IPS-18a (cell line): ENCODE data around the gene ACVR1C.
A peak's percentile ranks its signal among the peaks of the same experiment; 100 is the strongest.

Source experiments
- H3K27ac ChIP-seq: one replicate; pipeline ENCODE4 v1.5.1; 2013; ENCODE audit warnings: low read length
- H3K27me3 ChIP-seq: one replicate; pipeline ENCODE4 v1.6.1; 2013; ENCODE audit warnings: mild to moderate bottlenecking, low read length; ENCODE audit not compliant: control insufficient read depth, insufficient read depth
- H3K36me3 ChIP-seq: one replicate; pipeline ENCODE4 v1.6.1; 2013; ENCODE audit warnings: low read depth, low read length; ENCODE audit not compliant: control insufficient read depth
- H3K4me1 ChIP-seq: one replicate; pipeline ENCODE4 v1.6.1; 2013; ENCODE audit warnings: low read depth, low read length; ENCODE audit not compliant: control insufficient read depth
- H3K4me3 ChIP-seq: one replicate; pipeline ENCODE4 v1.5.1; 2013; ENCODE audit warnings: low read length
- H3K9ac ChIP-seq: one replicate; pipeline ENCODE4 v1.6.1; 2013; ENCODE audit warnings: mild to moderate bottlenecking, low read length, moderate library complexity
- H3K9me3 ChIP-seq: one replicate; pipeline ENCODE4 v1.6.1; 2013; ENCODE audit warnings: low read depth, low read length; ENCODE audit not compliant: control insufficient read depth

Gene ACVR1C

GRCh38 chr2:157628477-157629415, at the start of gene ACVR1C:
Gene ACVR1C (minus strand): TSS chr2:157628864. CDS start chr2:157628644, 220 bp downstream.
- Histone ChIP-seq H3K9me3 (no peaks in the 10 kb centered on the region), H3K27me3 (peaks cover 57% of the 10 kb centered on the region), H3K36me3 (no peaks in the 10 kb centered on the region), H3K4me3 (peak within 1 kb of the TSS; percentile 71), H3K27ac (no peak within 1 kb of the TSS), H3K9ac (peak within 1 kb of the TSS; percentile 42), H3K4me1 (no peaks in the 10 kb centered on the region)

- H3K27me3 ChIP-seq: peaks cover 41% of the 10 kb centered on the region
Observed at GRCh38 chr2:157677941-157678340, 49.3 kb upstream of the ACVR1C start.

GRCh38 chr2:157672129-157672528, 43.5 kb upstream of the ACVR1C start:
- Histone ChIP-seq H3K36me3 (no peaks in the 10 kb centered on the region), H3K4me3 (no peak overlapping the region), H3K27ac (no peak overlapping the region), H3K4me1 (no peaks in the 10 kb centered on the region), H3K9ac (no peak overlapping the region), H3K9me3 (no peaks in the 10 kb centered on the region), H3K27me3 (no peaks in the 10 kb centered on the region)

More at GRCh38 chr2:157677941-157678340, 49.3 kb upstream of the ACVR1C start:
- Histone ChIP-seq H3K4me3 (no peak overlapping the region), H3K36me3 (no peaks in the 10 kb centered on the region), H3K9me3 (no peaks in the 10 kb centered on the region), H3K9ac (no peak overlapping the region), H3K27ac (no peak overlapping the region), H3K4me1 (no peaks in the 10 kb centered on the region)

GRCh38 chr2:157662401-157662800, 33.7 kb upstream of the ACVR1C start:
- H3K27ac ChIP-seq: no peak overlapping the region
- H3K4me3 ChIP-seq: no peak overlapping the region

GRCh38 chr2:157661776-157662175, 33.1 kb upstream of the ACVR1C start:
- Histone ChIP-seq H3K9ac (no peak overlapping the region), H3K27ac (no peak overlapping the region), H3K9me3 (no peaks in the 10 kb centered on the region), H3K4me3 (no peak overlapping the region), H3K27me3 (no peaks in the 10 kb centered on the region), H3K36me3 (no peaks in the 10 kb centered on the region), H3K4me1 (peaks cover 7% of the 10 kb centered on the region)

More at GRCh38 chr2:157662401-157662800, 33.7 kb upstream of the ACVR1C start:
- Histone ChIP-seq H3K4me1 (peaks cover 2% of the 10 kb centered on the region), H3K9ac (no peak overlapping the region), H3K9me3 (no peaks in the 10 kb centered on the region), H3K36me3 (no peaks in the 10 kb centered on the region), H3K27me3 (no peaks in the 10 kb centered on the region)

- Histone ChIP-seq H3K4me1 (peaks cover 7% of the 10 kb centered on the region), H3K27me3 (no peaks in the 10 kb centered on the region), H3K9me3 (no peaks in the 10 kb centered on the region), H3K27ac (no peak overlapping the region), H3K9ac (no peak overlapping the region), H3K36me3 (no peaks in the 10 kb centered on the region), H3K4me3 (no peak overlapping the region)
Observed at GRCh38 chr2:157657858-157658257, 29.2 kb upstream of the ACVR1C start.

- Histone ChIP-seq H3K4me3 (no peak overlapping the region), H3K36me3 (no peaks in the 10 kb centered on the region), H3K27me3 (no peaks in the 10 kb centered on the region), H3K4me1 (peaks cover 7% of the 10 kb centered on the region), H3K9ac (no peak overlapping the region), H3K9me3 (no peaks in the 10 kb centered on the region), H3K27ac (no peak overlapping the region)
Observed at GRCh38 chr2:157657101-157657500, 28.4 kb upstream of the ACVR1C start.

GRCh38 chr2:157644776-157645175, 16.1 kb upstream of the ACVR1C start:
- H3K36me3 ChIP-seq: no peaks in the 10 kb centered on the region
- H3K27me3 ChIP-seq: no peaks in the 10 kb centered on the region
- no peaks in the 10 kb centered on the region for H3K9me3 ChIP-seq
- no peak overlapping the region for H3K9ac ChIP-seq
- H3K4me1 ChIP-seq: no peaks in the 10 kb centered on the region
- H3K27ac ChIP-seq: no peak overlapping the region
- no peak overlapping the region for H3K4me3 ChIP-seq

- no peaks in the 10 kb centered on the region for H3K9me3 ChIP-seq
- peaks cover 28% of the 10 kb centered on the region for H3K27me3 ChIP-seq
- no peaks in the 10 kb centered on the region for H3K4me1 ChIP-seq
- H3K27ac ChIP-seq: no peak overlapping the region
- H3K9ac ChIP-seq: no peak overlapping the region
- no peak overlapping the region for H3K4me3 ChIP-seq
- H3K36me3 ChIP-seq: no peaks in the 10 kb centered on the region
Observed at GRCh38 chr2:157631861-157632260, 3.2 kb upstream of the ACVR1C start.

GRCh38 chr2:157627594-157628476, 829 bp downstream of the ACVR1C start:
- H3K9me3 ChIP-seq: no peaks in the 10 kb centered on the region
- H3K27ac ChIP-seq: no peak overlapping the region
- peak overlapping the region; percentile 71 for H3K4me3 ChIP-seq
- no peaks in the 10 kb centered on the region for H3K4me1 ChIP-seq
- H3K27me3 ChIP-seq: peaks cover 57% of the 10 kb centered on the region
- H3K36me3 ChIP-seq: no peaks in the 10 kb centered on the region
- no peak overlapping the region for H3K9ac ChIP-seq

GRCh38 chr2:157625296-157625695, 3.4 kb downstream of the ACVR1C start:
- Histone ChIP-seq H3K9me3 (no peaks in the 10 kb centered on the region), H3K4me3 (no peak overlapping the region), H3K27me3 (peaks cover 56% of the 10 kb centered on the region), H3K9ac (no peak overlapping the region), H3K4me1 (no peaks in the 10 kb centered on the region), H3K36me3 (no peaks in the 10 kb centered on the region), H3K27ac (no peak overlapping the region)
